Measurements from ENCODE around the gene FBLN1.

DNA sequence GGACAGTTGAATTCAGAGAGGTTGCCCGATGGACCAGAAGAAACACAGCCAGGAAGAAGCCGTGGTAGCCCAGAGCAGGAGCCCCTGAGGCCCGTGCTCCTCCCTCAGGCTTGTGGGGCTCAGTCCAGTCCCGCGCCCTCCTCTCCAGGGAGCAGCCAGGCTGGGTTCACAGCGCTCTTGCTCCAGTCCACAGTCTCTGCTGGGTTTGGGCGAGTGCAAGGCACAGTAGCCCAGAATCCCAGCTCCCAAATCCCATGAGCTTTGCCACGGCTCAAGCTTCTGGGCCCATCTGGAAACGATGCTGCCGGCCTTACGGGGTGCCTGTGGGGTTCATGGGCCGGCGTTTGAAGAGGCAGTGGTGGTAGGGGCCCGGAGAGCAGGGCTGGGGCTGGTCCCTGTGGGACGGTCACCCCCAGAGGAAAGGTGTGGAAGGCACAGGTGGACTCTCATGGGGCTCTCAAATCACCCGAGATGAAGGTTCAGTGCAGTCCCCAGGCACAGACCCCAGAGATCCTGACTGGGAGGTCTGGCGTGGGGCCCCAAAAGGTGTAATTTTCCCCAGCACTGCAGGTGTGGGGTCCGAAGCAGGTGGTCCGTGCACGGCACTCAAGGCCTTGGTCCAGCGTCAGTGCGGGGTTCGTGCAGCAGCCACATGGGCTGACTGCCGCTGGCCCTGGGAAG, 138.4 kb downstream of the FBLN1 start:
- TF ChIP-seq, protein P1, sequence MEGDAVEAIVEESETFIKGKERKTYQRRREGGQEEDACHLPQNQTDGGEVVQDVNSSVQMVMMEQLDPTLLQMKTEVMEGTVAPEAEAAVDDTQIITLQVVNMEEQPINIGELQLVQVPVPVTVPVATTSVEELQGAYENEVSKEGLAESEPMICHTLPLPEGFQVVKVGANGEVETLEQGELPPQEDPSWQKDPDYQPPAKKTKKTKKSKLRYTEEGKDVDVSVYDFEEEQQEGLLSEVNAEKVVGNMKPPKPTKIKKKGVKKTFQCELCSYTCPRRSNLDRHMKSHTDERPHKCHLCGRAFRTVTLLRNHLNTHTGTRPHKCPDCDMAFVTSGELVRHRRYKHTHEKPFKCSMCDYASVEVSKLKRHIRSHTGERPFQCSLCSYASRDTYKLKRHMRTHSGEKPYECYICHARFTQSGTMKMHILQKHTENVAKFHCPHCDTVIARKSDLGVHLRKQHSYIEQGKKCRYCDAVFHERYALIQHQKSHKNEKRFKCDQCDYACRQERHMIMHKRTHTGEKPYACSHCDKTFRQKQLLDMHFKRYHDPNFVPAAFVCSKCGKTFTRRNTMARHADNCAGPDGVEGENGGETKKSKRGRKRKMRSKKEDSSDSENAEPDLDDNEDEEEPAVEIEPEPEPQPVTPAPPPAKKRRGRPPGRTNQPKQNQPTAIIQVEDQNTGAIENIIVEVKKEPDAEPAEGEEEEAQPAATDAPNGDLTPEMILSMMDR (conservative IDR thresholded peaks at IDR 0.05), result no peak
- no peak for TF ChIP-seq EZH2 (IDR thresholded peaks at IDR 0.05; ENCODE audit: low read depth)

All from PC-9 (cell line).